ENCODE data around the gene PDS5A. TPM values are rescaled to one million over a fixed set of nuclear protein-coding genes. Genes with fewer than 3 reads are reported as not detected.
"Not testable (repeated sequence)": the region's sequence is repeated elsewhere in the genome, so short reads cannot be mapped to it uniquely, and the experiment has no call there.

PDS5A gene
- total RNA-seq, 1 experiment from 2014 or later = 49.7 TPM

DNA sequence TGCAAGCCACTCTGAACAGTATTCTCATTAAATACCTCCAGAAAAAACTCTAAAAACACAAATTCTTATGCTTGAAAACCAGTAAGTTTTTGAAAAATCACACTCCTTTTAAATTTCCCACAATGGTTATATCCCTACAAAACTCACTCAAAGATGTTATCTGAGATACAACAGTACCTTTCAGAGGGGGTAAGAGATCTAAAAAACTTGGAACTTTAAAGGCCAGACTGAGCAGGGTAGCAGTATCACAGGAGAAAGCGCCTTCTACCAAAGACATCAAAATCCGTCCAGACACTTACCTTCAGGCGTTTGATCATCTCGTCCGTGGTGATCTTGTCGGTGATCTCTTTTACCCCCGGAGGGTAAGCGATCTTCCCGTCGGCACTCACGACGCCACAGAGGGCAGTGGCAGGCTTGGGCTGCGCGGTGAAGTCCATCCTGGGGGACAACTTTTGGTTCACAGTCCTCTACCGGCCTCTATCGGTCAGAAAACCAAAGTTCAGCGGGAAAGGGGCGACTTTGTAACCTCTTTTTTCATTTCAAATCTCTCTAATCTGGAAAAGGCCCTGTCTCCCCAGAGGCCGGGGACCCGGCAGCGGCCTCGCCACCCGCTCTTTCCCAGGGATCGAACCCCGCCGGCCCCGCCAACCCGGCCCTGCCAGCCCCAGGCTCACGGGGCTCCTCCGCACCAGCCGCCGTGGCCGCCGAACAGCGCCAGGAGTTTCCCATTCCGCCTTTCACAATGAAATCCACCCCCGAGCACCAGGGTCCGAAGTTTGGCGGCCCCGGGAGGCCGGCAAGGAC lies 1.4 kb downstream of the PDS5A start:
- in situ Hi-C loops (cut with HindIII; ENCODE audit: low pct_unique_long_range_greater_than_20kb, low sequenced_read_pairs) = no loop called here
- DNase-seq (ENCODE audit: low read depth, low spot score) = peak; percentile 84

- in situ Hi-C loops (cut with HindIII; ENCODE audit: low pct_unique_long_range_greater_than_20kb, low sequenced_read_pairs) = no loop called here
- no peak for DNase-seq (ENCODE audit: low read depth, low spot score)
Measured at GRCh38 chr4:39975488-39976089, 2.1 kb downstream of the PDS5A start.

GRCh38 chr4:39973052-39973451 lies 4.7 kb downstream of the PDS5A start:
- DNase-seq (ENCODE audit: low read depth, low spot score); in situ Hi-C loops (cut with HindIII; ENCODE audit: low pct_unique_long_range_greater_than_20kb, low sequenced_read_pairs): not testable (repeated sequence)

DNA sequence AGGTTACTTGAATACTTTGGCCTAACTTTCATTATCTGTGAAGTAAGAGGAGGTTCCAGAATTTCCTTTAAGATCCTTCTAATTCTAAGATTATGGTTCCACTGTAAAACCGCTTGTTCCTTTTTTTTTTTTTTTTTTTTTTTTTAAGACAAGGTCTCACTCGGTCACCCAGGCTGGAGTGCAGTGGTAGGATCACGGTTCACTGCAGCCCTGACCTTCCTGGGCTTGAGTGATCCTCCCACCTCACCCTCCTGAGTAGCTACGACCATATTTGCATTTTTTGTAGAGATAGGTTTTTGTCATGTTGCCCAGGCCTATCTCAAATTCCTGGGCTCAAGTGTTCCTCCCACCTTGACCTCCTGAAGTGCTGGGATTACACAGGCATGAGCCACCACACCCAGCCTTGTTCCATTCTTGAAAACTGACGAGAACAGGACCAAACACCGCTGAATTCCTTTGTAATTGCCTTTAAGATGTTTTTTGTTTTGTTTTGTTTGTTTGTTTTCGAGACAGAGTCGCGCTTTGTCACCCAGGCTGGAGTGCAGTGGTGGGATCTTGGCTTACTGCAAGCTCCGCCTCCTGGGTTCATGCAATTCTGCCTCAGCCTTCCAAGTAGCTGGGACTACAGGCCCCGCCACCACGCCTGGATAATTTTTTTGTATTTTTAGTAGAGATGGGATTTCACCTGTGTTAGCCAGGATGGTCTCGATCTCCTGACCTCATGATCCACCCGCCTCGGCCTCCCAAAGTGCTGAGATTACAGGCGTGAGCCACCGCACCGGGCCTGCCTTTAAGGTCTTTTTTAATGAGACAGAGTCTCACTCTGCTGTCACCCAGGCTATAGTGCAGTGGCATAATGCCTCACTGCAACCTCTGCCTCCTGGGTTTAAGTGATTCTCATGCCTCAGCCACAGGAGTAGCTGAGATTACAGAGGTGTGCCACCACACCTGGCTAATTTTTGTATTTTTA lies 6.8 kb downstream of the PDS5A start:
- no peak for DNase-seq (ENCODE audit: low read depth, low spot score)
- in situ Hi-C loops (cut with HindIII; ENCODE audit: low pct_unique_long_range_greater_than_20kb, low sequenced_read_pairs) = no loop called here

DNA sequence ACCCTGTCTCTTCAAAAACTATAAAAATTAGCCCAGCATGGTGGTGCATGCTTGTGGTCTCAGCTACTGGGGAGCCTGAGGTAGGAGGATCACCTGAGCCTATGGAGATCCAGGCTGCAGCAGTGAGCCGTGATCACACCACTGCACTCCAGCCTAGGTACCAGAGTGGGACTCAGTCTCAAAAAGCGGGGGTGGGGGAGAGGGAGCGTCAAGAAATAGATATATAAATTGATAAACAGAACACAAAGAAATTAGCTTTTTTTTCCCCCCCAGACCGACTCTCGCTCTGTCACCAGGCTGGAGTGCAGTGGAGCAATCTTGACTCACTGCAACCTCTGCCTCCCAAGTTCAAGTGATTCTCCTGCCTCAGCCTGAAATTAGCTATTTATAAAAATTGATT lies 14.1 kb downstream of the PDS5A start:
- in situ Hi-C loops (cut with HindIII; ENCODE audit: low pct_unique_long_range_greater_than_20kb, low sequenced_read_pairs) = no loop called here

GRCh38 chr4:39961311-39961877 lies 16.3 kb downstream of the PDS5A start:
- in situ Hi-C loops (cut with HindIII; ENCODE audit: low pct_unique_long_range_greater_than_20kb, low sequenced_read_pairs) = no loop called here
- DNase-seq (ENCODE audit: low read depth, low spot score) = no peak

More for the DNA sequence above, 14.1 kb downstream of the PDS5A start:
- DNase-seq (ENCODE audit: low read depth, low spot score) = no peak

- no peak for DNase-seq (ENCODE audit: low read depth, low spot score)
- in situ Hi-C loops (cut with HindIII; ENCODE audit: low pct_unique_long_range_greater_than_20kb, low sequenced_read_pairs) = no loop called here
Measured at GRCh38 chr4:39950861-39951481, 26.7 kb downstream of the PDS5A start.

GRCh38 chr4:39947963-39948362 lies 29.7 kb downstream of the PDS5A start:
- no peak for DNase-seq (ENCODE audit: low read depth, low spot score)
- in situ Hi-C loops (cut with HindIII; ENCODE audit: low pct_unique_long_range_greater_than_20kb, low sequenced_read_pairs) = no loop called here

DNA sequence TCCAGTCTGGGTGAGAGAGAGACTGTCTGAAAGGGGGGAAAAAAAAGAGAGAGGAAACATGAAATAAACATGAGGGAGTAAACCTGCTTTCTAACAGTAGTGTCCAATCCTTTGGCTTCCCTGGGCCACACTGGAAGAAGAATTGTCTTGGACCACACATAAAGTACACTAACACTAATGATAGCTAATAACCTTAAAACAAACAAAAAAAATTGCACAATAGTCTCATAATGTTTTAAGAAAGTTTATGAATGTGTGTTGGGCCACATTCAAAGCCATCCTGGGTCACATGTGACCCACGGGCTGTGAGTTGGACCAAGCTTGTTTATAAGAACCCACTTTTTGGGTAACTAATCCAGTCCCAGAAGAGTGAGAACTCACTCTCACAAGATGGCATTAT lies 30.3 kb downstream of the PDS5A start:
- DNase-seq (ENCODE audit: low read depth, low spot score) = peak; percentile 14
- in situ Hi-C loops (cut with HindIII; ENCODE audit: low pct_unique_long_range_greater_than_20kb, low sequenced_read_pairs) = no loop called here

DNA sequence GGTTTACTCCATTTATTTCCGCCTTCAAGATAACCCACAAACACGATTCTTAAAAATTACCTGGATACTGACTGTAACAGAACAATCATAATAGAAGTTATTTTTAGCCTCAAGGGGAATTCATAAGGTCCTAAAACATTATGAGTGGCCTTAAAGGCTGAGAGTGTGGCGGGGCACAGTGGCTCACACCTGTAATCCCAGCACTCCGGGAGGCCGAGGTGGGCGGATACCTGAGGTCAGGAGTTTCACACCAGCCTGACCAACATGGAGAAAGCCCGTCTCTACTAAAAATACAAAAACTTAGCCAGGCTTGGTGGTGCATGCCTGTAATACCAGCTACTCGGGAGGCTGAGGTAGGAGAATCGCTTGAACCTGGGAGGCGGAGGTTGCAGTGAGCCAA lies 33.5 kb downstream of the PDS5A start:
- in situ Hi-C loops (cut with HindIII; ENCODE audit: low pct_unique_long_range_greater_than_20kb, low sequenced_read_pairs); DNase-seq (ENCODE audit: low read depth, low spot score): not testable (repeated sequence)

- no peak for DNase-seq (ENCODE audit: low read depth, low spot score)
- in situ Hi-C loops (cut with HindIII; ENCODE audit: low pct_unique_long_range_greater_than_20kb, low sequenced_read_pairs) = no loop called here
Measured at GRCh38 chr4:39942507-39942906, 35.2 kb downstream of the PDS5A start.

DNA sequence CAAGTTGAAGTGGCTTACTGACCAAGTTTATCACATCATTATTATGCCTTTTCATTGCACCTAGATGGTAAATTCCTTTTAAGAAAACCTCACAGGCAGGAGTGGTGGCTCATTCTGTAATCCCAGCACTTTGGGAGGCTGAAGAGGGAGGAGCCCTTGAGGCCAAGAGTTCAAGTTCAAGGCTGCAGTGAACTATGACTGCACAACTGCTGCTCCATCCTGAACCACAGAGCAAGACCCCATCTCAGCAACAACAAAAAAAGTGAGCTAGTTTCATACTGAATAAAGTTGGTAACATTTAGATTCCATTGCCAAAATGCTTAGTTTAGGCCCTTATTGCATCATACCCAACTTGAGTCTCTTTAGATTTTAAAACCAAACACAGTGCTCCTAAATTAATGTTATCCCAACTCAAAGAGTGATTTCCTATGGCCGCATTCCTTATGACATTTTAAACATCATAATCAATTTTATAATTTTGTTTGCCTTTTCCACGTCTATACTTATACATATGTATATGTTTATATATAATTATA lies 36.0 kb downstream of the PDS5A start:
- in situ Hi-C loops (cut with HindIII; ENCODE audit: low pct_unique_long_range_greater_than_20kb, low sequenced_read_pairs) = no loop called here

DNA sequence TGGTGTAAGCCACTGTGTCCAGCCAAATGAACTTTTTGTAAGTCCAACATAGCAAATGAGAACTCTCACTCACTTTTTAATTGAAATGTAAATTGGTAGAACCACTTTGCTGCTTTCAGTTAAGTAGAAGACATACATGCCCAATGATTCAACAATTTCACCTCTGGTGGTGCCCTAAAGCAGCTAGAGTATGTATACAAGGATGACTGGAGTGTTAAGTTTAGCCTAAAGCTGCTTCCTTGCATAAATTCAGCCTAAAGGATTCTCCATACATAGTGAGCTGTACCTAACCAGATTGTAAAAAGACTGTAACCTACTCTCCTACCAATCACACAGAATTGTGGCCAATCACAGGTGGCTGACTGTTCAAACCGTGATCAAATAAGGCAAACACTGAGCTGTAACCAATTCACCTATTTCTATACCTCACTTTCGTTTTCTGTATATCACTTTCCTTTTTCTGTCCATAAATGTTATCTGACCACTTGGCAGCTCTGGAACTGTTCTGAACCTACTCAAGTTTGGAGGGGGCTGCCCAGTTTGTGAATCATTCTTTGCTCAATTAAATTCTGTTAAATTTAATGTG lies 39.9 kb downstream of the PDS5A start:
- DNase-seq (ENCODE audit: low read depth, low spot score) = no peak
- in situ Hi-C loops (cut with HindIII; ENCODE audit: low pct_unique_long_range_greater_than_20kb, low sequenced_read_pairs) = no loop called here

More for the DNA sequence above, 36.0 kb downstream of the PDS5A start:
- DNase-seq (ENCODE audit: low read depth, low spot score) = no peak

GRCh38 chr4:39936565-39937418 lies 40.9 kb downstream of the PDS5A start:
- no peak for DNase-seq (ENCODE audit: low read depth, low spot score)
- in situ Hi-C loops (cut with HindIII; ENCODE audit: low pct_unique_long_range_greater_than_20kb, low sequenced_read_pairs) = no loop called here

- DNase-seq (ENCODE audit: low read depth, low spot score) = peak; percentile 20
- in situ Hi-C loops (cut with HindIII; ENCODE audit: low pct_unique_long_range_greater_than_20kb, low sequenced_read_pairs) = no loop called here
Measured at GRCh38 chr4:39933671-39934590, 43.8 kb downstream of the PDS5A start.
